Right lobe of liver (tissue), 6 donors: Measurements from ENCODE around the gene PARD6B. TPM values are rescaled to one million over a fixed set of nuclear protein-coding genes. Genes with fewer than 3 reads are reported as not detected.
A peak's percentile ranks its signal among the peaks of the same experiment; 100 is the strongest.

Experiments used
- ATAC-seq, 4 donors: fragments of 200-7000 bp; cut with Tn5 transposase; one replicate each; pipeline ENCODE4 v1.9.1; 2020; ENCODE audit warnings: mild to moderate bottlenecking in 4 of 4, moderate library complexity in 4 of 4
- DNase-seq, 3 donors: peaks; one replicate each; pipeline ENCODE4 v3.0.0-alpha.2; 2020
- H3K27ac ChIP-seq, 3 donors: fragments of 200-600 bp; one replicate each; pipeline ENCODE4 v1.8.0; 2022
- H3K27me3 ChIP-seq, 2 donors: fragments of 200-600 bp; one replicate each; pipeline ENCODE4 v1.8.0; 2022
- H3K36me3 ChIP-seq, 4 donors: fragments of 200-600 bp; sonication (generic) in 1 of 4; one replicate each; pipeline versions ENCODE4 v1.5.1 to v1.8.0; 2017 to 2022; ENCODE audit warnings: control low read depth in 1 of 4
- H3K4me1 ChIP-seq, 4 donors: fragments of 200-600 bp; sonication (generic) in 1 of 4; one replicate each; pipeline versions ENCODE4 v1.5.1 to v1.8.0; 2017 to 2022; ENCODE audit warnings: control low read depth in 1 of 4
- H3K4me3 ChIP-seq, 3 donors: fragments of 200-600 bp; one replicate each; pipeline ENCODE4 v1.8.0; 2022
- H3K9me3 ChIP-seq, 4 donors: fragments of 200-600 bp; sonication (generic) in 1 of 4; one replicate each; pipeline versions ENCODE4 v1.5.1 to v1.8.0; 2017 to 2022; ENCODE audit warnings: control low read depth in 1 of 4
- POLR2A ChIP-seq: fragments of 450-650 bp; IDR thresholded peaks from one replicate; pipeline ENCODE4 v1.6.1; 2017; ENCODE audit warnings: antibody characterized with exemption, mild to moderate bottlenecking
- WGBS: methylation state at CpG from one replicate; pipeline ENCODE4 v1.1.6; 2018; ENCODE audit warnings: low coverage, low lambda C conversion rate; ENCODE audit not compliant: insufficient coverage; ENCODE audit errors: missing lambda C conversion rate; 5-methylcytosine and 5-hydroxymethylcytosine counted together
- intact Hi-C, 2 donors: fragments of 100-400 bp; cut with DNase I; formaldehyde crosslinking; loops; one replicate each; pipeline versions ENCODE4 v1.11.2 to v1.14.1; 2022
- total RNA-seq, 6 experiments: library from RNA; depleted of rRNA in 2 of 6; stranded (reverse); fragments of >200 nt in 2 of 6; fragmentation: NEBNext Ultra II Directional in 3 of 6; extraction: Animal tissue kit (Norgen Biotek cat#: 25700) in 3 of 6; gene quantifications; one replicate each; pipeline versions ENCODE4 v1.1.0 to v1.2.4, GENCODE V29; 2016 to 2023
- TF ChIP-seq, protein P1 (sequence below), 4 donors: fragments of 200-600 bp in 3 of 4; fragments of 450-650 bp in 1 of 4; IDR thresholded peaks; one replicate each; pipeline versions ENCODE4 v1.5.1 to v1.8.0; 2016 to 2022; ENCODE audit warnings: antibody characterized with exemption in 4 of 4, mild to moderate bottlenecking in 2 of 4
- donor health status: DM: no; HTN: yes; CAD: no.
- donor health status: DM: no; HTN: no; CAD: no.
- donor health status: DM: no; HTN: no; CAD: no.
- donor health status: DM: no; HTN: yes; CAD: no.
- donor health status: DM: no; HTN: yes; CAD: no.

PARD6B gene
- total RNA-seq, 6 experiments from 2014 or later = 6.6 to 11.1 (median 8.5) TPM

GRCh38 chr20:50728981-50729874 lies 2.2 kb upstream of the PARD6B start:
- DNase-seq = peak in 1 of 3 donors; percentile 39
- intact Hi-C loops = no loop called here
- Histone ChIP-seq H3K27me3 (no peaks in the 10 kb centered on the region), H3K27ac (peak overlapping the region in 2 of 3 donors; percentile 59 to 85), H3K4me1 (peaks cover 0 to 45% (median 22%) of the 10 kb centered on the region in 4 donors), H3K36me3 (no peaks in the 10 kb centered on the region), H3K9me3 (no peaks in the 10 kb centered on the region), H3K4me3 (no peak overlapping the region)
- WGBS = 66% methylated on average over 10 of the region's 11 CpGs
- TF ChIP-seq, protein P1, sequence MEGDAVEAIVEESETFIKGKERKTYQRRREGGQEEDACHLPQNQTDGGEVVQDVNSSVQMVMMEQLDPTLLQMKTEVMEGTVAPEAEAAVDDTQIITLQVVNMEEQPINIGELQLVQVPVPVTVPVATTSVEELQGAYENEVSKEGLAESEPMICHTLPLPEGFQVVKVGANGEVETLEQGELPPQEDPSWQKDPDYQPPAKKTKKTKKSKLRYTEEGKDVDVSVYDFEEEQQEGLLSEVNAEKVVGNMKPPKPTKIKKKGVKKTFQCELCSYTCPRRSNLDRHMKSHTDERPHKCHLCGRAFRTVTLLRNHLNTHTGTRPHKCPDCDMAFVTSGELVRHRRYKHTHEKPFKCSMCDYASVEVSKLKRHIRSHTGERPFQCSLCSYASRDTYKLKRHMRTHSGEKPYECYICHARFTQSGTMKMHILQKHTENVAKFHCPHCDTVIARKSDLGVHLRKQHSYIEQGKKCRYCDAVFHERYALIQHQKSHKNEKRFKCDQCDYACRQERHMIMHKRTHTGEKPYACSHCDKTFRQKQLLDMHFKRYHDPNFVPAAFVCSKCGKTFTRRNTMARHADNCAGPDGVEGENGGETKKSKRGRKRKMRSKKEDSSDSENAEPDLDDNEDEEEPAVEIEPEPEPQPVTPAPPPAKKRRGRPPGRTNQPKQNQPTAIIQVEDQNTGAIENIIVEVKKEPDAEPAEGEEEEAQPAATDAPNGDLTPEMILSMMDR (IDR thresholded peaks at IDR 0.05) = no peak
- TF ChIP-seq POLR2A = no peak
- no peak for ATAC-seq

DNA sequence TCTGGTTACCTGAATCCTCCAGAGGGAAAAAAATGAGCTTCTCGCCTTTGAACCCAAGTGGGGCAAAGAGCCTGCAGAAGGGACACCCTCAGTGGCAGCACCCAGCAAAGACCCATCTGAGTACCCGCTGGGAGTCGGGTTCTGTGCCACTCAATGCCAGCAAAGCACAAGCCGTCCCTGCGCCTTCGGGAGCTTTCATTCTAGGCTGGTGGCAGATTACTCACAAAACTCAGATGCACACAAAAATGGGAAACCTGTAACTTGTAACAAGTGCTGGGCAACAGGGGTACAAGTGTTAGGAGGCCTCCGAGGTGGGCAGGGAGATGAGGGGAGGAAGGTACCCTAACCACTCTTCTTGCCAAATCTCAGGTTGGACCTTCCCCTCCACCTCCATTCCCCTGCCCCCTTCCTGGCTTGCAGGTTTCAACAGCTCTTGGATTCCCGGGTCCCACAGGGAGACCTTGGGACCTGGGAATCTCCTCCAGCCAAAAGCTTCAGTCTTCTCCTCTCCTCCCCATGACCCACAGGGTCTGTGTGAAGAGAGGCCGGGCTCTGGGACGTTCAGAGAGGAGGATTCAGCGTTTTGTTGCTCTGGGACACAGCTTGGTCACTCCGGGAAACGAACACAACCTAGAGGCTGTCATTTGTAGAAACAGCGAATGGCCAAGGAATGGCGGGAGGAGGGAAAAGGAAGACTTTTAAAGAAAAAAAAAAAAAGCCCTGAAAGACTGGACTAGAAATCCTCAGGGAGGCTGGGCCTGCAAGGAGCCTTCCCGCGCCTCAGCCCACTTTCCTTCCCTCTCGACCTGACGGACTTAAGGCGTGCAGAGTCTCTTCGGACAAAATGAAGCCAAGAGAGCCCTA lies 1.2 kb upstream of the PARD6B start:
- H3K4me3 ChIP-seq = peak overlapping the region; percentile 83 to 96 (median 89)
- H3K27me3 ChIP-seq = no peaks in the 10 kb centered on the region
- H3K4me1 ChIP-seq = peaks cover 0 to 45% (median 22%) of the 10 kb centered on the region in 4 donors
- WGBS = 27% methylated on average over 10 of the region's 21 CpGs
- peak overlapping the region; percentile 41 to 85 (median 59) for H3K27ac ChIP-seq
- intact Hi-C loops = no loop called here
- TF ChIP-seq, protein P1 (IDR thresholded peaks at IDR 0.05) = no peak
- TF ChIP-seq POLR2A = no peak
- H3K36me3 ChIP-seq = no peaks in the 10 kb centered on the region
- ATAC-seq (no peak), DNase-seq (peak in 1 of 3 donors; percentile 45)
- H3K9me3 ChIP-seq = no peaks in the 10 kb centered on the region

DNA sequence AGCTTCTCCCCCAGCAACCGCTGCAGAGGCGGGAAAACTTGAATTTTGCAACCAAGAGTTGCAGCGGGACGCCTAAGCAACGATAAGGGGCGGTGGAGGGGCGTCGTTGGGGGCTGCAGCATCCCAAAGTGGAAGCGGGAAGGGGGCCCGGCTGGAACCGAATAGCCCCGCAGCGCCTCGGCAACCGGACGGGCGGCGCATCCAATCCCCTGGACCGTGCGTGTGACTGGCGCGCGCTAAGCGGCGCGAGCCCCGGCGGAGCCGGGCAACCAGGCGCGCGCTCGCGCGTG lies 670 bp upstream of the PARD6B start:
- no CpG with 5 or more reads among the region's 35 CpGs for WGBS
- no peak for DNase-seq
- no peaks in the 10 kb centered on the region for H3K9me3 ChIP-seq
- no peak for TF ChIP-seq POLR2A
- TF ChIP-seq, protein P1 (IDR thresholded peaks at IDR 0.05) = no peak
- H3K4me1 ChIP-seq = peaks cover 0 to 45% (median 22%) of the 10 kb centered on the region in 4 donors
- peak overlapping the region; percentile 83 to 96 (median 89) for H3K4me3 ChIP-seq
- H3K36me3 ChIP-seq = no peaks in the 10 kb centered on the region
- intact Hi-C loops = no loop called here
- no peaks in the 10 kb centered on the region for H3K27me3 ChIP-seq
- no peak for ATAC-seq
- peak overlapping the region; percentile 41 to 85 (median 59) for H3K27ac ChIP-seq

DNA sequence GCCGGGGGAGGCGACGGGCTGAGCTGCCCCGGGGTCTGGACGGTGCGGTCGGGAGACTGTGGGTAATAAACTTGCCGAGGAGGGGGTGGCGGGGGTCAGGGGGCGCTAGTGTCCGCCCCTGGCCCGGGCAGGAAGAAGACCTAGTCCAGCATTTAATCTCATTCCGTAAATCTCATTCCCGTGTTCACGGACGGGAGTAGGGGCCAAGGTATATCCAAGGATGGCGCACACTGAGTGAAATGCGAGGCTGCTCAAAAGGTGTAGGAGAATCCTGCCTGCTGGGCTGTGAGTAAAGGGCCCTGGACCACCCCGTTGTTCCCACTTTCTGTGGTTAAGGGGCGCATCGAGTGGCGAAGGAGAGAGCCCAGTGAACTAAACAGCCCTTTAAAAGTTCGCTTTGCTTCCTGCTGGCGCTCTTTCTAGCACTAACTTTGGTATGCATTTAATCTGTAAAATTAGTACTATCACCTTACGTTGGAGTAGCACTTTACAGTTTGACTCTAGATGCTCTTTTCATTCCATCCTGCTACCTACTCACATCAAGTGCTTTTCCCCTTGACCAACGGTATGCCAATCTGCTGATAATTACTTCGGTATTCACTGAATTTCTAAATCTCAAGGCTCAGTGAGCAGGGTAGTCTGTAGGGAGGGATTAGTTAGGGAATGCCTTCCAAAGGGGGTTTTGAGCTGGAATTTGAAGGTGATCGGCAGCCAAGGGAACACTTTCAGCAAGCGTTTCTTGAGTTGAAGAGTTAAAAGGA lies 730 bp downstream of the PARD6B start:
- Histone ChIP-seq H3K27ac (peak overlapping the region; percentile 73 to 88 (median 83)), H3K4me1 (peaks cover 0 to 40% (median 19%) of the 10 kb centered on the region in 4 donors), H3K4me3 (peak overlapping the region; percentile 83 to 96 (median 89)), H3K27me3 (no peaks in the 10 kb centered on the region), H3K9me3 (no peaks in the 10 kb centered on the region), H3K36me3 (no peaks in the 10 kb centered on the region)
- DNase-seq (no peak), ATAC-seq (no peak)
- WGBS = 14% methylated on average over 18 of the region's 29 CpGs
- TF ChIP-seq, protein P1 (IDR thresholded peaks at IDR 0.05) = no peak
- no peak for TF ChIP-seq POLR2A
- intact Hi-C loops = no loop called here
